Stimulated activated CD8-positive, alpha-beta memory T cell treated with anti-CD3 and anti-CD28 coated beads, Interleukin-2, amount 100 ng/mL, for 48 hours (primary cell): ENCODE results near the gene MOSPD2.

ENCODE experiments used
- DNase-seq, 2 donors: peaks; one replicate each; pipeline ENCODE4 v3.0.0-alpha.2; 2020; ENCODE audit warnings: low read depth in 2 of 2

Gene MOSPD2

DNA sequence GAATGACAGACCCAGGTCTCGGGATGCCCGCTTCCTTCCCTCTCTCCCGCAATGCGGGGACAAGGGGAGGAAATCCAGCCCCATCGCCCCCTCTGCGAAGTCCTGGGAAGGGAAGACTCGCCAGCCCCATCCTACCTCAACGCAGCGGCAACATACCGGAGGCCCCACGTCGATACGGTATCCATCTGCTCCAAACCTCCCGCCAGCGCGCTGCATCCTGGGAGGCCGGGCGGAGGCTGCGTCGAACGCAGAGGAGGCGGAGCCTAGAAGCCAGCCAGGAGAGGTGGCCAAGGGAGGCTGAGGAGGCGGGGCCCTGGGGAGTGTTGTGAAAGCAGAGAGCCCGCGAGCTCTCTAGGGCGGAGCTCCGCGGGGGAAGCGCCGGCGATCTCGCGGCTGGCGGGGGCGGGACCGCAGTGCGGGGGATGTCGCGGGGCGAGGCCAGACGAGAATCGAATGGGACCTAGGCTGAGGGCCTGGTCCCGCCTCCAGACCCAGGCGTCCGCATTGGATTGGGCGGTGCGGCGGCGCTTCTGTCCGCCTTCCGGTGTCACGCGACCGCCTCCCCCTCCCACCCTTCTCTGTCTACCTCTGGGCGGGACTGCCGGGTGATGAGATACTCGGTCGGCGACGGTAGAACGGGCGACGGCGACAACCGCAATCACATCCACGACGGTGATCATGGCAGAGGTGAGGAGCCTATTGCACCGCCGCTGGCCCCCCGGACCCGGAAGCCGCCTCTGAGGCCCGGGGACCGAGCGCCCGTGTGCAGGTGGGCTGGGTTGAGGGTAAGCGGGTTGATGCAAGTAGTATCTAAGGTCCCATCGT is at the start of gene MOSPD2, which contains the start of gene FANCB:
TSS of gene MOSPD2 (plus strand) at position 571 of the 825 bp plus-strand sequence. CDS start at position 679, 108 bp downstream.
TSS of gene FANCB (minus strand) at position 219 of the 825 bp plus-strand sequence. CDS start 7,559 bp downstream, outside the sequence.
- peak; percentile 83 to 86 for DNase-seq

DNA sequence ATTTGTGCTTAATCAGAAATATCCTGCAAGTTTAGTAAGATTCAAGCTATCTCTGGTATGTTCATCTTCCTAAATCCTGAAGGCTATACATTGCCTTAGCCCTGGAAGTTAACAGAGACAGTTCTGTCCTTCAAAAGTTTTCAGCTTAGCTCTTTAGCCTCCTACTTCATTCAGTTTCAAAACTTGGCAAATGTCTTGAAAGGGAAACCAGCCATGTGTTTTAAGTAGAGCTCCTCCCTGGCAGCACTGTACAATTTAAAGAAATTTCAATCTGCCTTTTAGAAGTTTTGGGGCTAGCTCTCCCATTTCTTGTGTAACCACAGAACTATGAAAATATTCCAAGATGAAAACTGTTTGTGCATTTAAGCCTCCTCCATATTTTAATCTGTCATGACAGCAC is 47.4 kb upstream of the MOSPD2 start:
- no peak for DNase-seq

DNA sequence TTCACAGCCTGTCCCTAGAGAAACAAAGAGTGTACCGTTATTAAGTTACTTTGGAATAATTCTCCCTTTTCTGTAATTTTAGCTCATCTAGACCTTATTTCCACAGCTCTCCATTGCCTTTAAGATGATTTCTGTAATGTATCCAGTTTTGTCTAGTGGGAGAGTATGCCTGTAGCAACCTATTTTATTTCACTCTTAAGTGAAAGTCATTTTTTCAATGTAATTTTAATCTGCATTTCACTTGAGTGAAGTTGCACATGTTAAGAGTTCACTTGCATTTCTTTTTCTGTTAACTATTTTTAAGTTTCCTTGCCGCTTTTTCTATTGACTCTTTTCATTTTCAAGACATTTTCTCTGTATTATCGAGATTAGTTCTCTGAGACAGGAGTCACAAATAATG is 46.9 kb upstream of the MOSPD2 start:
- no peak for DNase-seq

DNA sequence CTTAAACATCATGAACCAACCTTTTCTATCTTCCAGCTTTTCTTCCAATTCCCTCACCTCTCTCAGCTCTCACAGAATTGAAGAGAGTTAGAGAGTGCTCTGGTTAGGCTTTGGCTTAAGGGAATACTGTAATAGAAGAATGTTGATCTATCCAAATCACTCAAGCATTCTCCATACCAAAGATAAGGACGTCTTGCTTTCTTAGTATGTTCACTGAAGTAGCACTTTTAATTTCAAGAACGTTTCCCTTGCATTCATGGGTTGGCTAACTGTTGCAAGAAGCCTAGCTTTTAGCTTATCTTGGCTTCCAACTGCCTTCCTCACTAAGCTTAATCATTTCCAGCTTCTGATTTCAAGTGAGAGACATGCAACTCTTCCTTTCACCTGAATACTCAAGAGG is 43.6 kb upstream of the MOSPD2 start:
- DNase-seq: no peak

DNA sequence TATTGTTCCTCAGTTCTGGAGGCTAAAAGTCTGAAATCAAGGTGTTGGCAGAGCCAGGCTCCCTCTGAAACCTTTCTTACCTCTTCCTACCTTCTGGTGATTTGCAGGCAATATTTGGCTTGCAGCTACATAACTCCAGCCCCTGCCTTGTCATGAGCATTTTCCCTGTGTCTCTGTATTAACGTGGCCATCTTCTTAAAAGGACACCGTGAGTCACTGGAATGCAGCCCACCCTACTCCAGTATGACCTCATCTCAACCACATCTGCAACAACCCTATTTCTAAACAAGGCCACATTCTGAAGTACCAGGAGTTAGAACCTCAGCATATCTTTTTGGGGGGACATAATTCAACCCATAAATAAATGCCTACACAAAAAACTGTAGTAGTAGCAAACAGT is 41.1 kb upstream of the MOSPD2 start:
- no peak for DNase-seq

DNA sequence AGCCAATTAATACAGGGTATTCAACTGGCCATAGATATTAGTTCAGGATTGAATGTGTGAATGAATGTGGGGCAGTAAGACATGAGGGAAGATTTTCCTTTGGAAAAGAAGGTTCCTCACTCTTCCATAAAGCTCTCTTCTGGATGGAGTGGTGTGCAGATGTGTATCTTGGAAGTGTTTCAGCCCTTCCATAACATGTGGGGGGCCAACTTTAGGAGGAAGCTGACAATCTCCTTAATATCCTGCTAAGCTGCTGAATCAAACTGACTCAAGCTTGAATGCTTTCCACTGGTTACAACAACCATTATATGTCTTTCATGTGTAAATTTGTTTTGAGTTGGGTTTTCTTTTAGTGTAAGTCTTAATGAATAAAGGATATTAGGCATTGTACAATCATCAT is 40.6 kb upstream of the MOSPD2 start:
- DNase-seq: no peak

DNA sequence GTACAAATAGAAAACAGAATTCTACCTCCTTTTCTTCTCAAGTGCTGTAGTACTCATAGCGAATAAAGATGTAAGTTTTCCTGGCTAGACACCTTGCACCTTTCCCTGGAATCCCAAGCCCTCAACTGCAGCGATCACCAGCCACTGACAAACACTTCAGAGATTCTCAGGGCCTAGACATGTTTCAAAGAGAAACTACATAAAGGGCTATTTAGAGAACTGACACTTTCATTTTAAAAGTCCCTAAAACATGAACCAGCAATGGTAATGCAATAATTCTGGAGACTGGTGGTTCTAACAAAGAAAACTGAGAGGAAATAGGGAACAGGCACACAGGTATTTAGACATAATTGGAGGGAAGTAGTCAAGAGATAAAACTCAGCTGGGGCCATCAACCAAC is 36.1 kb upstream of the MOSPD2 start:
- no peak for DNase-seq

DNA sequence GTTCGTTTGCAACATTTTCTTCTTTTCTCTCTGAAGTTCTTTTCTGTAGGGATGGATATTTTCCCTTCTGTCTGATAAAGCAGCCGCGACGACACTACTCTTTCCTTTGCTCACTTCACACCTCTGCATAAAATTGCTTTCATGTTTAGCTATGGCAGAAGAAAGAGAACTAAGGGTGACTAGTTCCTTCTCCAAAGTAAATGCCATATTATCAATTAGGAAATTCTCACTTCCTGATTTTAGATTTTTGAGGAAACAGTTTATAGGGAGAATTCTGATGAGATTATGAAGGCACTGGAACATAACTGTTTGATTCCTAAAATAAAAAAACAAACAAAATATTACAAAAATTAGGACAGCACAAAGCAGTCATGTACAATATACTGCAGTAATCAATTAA is 29.6 kb upstream of the MOSPD2 start:
- no peak for DNase-seq

DNA sequence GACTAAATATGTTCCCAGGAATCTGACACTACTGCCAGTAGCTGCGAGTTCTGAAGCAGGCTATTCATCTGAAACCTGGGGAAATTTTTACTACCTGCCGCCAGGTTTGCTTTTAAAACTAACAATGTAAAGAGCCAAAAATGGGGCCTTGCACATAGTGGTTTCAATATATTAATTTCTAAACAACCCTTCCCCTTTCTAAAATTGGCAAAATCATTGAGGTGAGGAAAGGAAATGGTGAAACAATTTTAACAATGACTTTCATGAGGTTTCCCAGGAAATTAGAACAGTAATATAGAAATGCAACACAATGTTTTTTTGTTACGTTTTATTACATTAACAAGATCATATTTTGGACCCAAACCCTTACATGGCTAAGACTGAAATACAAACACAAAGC is 21.7 kb upstream of the MOSPD2 start:
- no peak for DNase-seq

DNA sequence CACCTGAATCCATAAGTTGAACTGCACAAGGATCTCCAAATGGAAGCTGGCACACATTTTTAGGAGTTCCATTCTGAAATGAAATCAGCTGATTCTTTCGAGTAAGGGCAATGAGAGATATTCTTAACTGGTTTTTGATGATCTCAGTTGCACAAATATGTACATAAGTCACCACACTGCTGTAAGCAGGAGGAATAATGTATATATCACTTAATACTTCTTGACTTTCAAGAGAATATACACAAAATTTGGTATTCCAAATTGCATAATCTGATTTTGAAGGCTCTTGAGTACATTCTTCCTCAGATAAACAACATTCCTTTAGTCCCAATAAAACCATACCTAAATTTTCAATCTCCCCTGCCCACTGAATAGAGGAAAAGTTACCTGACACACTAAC is 8.6 kb upstream of the MOSPD2 start:
- DNase-seq: no peak

DNA sequence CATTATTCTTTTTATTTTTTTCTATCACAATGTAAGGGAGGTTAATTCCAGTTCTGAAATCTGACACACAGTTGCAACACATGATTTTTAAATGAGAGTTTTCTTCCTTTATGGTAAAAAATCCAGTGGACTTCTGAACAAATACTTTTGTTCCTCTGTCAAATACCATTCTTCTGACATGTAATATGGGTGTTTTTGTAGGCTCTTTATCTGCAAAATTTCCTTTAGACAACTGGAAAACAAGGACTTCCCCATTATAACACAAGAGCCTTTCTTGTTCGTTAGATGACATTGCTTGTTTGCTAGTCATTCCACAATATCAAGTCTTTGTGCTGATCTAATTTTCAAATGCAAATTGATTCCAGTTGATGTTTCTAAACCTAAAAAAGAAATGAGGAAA is 8.0 kb upstream of the MOSPD2 start:
- DNase-seq: no peak

DNA sequence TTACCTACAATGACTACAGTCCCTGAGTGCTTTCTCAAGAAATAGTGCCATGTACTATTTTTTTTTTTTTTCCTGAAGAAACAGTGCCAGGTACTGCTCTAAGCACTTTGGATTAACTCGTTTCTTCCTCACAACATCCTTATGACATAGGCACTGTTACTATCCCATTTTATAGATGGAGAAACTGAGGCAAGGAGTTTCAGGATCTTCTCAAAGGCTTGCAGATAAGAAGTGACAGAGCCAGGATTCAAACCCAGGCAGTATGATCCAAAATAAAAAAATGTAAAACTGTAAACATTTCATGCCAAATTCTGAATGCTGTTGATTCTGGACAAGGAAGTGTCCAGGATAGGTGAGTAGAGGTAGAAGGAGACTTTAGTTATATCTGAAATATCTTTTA is 1.5 kb upstream of the MOSPD2 start:
- DNase-seq: no peak

DNA sequence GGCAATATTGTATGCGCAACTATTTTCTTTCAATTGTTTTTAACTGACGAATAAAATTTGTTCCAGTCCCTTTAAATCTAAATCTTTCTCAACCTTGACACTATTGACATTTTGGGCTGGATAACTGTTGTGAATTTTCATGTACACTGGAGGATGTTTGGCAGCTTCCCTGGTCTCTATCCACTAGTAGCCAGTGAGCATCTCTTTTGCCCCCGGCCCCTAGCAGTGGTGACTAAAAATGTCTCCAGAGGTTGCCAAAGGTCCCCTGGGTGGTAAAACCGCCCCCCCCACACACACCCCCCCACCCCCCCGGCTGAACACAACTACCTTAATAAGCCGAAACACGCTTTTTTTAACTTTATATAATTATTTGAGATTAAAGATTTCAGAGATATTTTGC is 866 bp upstream of the MOSPD2 start:
- no peak for DNase-seq

DNA sequence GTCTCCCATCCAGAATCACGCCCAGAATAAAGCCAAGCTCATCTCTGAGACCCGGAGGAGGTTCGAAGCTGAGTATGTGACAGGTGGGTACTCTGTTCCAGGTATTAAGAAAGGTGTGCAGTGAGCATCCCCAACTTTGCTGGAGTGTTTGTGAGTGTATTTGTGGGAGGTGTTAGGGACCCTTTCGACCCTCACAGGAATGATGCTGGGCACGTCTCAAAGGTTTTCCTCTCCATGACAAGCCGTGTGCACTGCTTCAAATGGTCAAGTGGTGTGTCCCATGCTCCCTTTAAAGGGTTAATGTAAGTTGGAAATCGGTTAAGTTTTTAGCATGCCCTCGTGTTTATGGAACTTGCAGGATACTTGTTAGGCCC is 442 bp downstream of the MOSPD2 start:
- DNase-seq: no peak

DNA sequence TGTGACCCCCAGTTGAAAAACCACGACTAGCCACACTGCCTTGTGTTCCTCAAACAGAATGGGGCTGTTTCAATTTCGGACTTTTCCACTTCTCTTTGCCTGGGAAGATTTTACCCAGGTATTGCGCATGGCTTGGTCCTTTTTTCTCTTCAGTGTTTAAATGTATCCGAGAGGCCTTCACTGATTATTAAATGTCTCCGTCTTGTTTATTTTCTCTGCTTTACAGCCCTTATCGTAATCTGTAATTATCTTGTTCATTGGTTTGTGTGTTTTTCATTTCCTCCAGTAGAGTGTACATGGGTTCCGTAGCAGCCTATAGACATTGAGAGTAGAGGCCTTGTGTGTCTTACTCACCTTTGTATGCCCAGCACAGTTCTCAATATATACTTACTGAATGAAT is 2.4 kb downstream of the MOSPD2 start:
- no peak for DNase-seq

DNA sequence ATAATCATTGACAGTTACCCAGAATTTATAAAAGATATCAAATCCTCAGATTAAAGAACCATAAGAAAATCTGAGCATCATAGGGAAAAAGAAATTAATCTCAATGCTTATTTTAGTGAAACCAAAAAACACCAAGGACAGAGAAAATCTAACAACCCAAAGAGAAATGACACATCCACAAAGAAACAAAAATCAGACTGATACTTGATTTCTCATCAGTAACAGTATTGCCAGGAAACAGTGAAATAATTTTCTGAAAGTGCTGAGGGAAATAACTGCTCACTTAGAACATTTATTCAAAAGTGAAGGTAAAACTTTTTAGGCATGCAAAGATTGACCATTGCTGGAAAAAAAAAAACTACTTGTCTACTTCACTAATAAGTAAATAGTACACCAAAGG is 10.6 kb downstream of the MOSPD2 start:
- no peak for DNase-seq

DNA sequence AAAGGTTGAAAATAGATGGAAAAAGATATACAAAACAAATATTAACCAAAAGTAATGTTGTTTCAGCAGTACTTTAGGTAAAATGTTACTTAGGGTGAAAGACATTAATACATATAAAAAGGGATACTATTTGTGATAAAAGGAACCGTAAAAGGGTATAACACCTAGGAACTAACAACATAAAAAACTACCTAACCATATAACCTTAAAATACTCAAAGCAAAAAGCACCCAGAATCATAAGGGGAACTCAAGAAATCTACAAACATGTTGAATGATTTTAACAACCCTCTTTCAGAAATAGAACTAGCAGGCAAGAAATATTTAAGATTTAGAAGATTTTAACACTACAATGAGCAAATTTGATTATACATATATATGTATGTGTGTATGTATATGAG is 11.5 kb downstream of the MOSPD2 start:
- no peak for DNase-seq

DNA sequence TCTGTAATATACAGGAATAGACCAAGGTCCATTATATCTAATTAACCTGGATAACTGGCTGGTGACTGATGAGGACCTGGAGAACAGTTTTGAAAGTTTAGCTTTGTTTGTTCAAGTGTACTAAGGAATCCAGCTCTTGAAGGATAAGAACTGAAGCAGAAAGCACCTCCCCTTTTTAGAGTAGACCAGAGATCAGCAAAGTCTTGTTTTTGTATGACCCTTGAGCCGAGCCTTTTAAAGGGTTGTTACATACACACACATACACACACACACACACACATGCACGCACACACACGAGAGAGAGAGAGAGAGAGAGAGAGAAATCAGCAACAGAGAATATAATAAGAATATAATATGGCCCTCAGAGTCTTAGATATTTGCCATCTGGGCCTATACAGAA is 13.0 kb downstream of the MOSPD2 start:
- no peak for DNase-seq

DNA sequence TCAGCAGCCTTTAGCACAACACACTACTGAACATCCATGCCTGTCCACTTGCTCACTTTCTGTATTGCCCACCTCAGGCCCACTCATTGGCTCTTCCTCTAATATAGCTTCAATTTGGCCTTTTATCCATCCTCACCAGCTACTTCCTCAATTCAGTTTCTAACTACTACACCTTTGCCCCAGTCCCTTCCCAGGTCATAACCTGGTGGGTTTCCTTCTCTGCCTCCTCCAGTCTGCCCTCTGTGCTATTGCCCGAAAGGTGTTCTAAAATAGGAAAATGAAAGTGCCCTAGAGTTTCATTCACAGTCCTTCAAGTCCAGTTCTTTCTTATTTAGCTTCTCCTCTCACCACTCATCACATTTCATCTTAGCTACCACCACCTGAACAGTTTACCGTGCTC is 23.1 kb downstream of the MOSPD2 start:
- no peak for DNase-seq

DNA sequence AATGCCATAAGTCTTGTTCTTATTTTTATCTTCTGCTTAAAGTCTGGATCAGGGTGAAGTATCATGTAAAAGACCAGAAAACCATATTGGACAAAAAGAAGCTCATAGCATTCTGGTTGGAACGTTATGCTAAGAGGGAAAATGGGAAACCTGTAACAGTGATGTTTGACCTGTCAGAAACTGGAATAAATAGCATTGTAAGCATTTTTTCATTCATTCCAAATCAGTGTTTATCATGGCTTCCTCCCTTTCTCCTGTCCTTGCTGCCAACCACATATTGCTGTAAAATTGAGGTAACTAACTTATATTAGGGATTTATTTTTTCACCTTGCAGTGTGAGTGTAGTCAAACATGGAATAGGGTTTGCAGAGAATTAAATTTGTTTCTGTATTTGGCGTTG is 23.8 kb downstream of the MOSPD2 start:
- DNase-seq: no peak

DNA sequence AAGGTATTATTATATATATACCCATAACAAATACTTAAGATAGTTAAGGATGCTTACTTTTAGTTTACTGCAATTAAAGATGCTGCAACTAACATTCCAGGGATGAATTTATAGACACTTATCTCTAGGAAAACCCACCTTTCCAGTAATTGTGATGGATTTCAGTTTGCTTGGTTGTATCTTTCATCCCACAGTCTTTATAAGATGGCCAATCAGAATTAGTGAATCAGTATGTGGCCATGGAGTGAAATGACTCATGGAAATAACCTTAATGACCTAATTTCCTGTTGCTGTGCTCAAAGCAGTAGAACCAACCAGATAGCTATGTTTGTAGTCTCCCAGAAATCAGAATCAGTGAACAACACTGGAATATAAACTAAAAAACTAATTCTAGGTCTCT is 26.4 kb downstream of the MOSPD2 start:
- DNase-seq: no peak

DNA sequence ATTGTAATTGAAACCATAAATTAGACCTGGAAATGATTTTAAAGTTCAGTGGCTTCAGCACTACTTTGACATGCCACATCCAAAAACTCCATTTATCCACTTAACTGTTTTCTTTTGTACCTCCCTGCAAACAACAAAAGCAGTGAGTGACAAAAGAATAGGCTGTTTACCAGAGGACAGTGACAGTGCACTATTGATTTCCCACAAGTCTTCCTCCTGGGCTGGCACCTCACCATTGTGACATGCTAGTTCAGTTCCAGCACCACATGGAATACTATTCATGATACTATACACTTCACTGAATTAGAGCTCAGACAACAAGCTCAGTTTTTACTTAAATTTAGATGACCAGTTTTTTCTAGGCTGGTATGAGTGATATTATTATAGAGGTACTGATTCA is 29.3 kb downstream of the MOSPD2 start:
- DNase-seq: no peak

DNA sequence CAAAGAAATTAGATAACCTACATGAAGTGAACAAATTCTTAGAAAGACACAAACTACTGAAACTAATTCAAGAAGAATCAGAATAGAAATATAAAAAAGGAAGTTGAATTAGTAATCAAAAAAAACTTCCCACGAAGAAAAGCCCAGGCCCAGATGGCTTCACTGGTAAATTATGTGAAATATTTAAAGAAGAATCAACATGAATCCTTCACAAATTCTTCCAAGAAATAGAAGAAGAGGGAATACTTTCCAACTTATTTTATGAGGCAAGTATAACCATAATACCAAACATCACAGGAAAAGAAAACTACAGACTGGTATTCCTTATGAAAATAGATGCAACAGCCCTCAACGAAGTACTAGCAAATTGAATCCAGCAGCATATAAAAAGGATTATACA is 30.7 kb downstream of the MOSPD2 start:
- no peak for DNase-seq

DNA sequence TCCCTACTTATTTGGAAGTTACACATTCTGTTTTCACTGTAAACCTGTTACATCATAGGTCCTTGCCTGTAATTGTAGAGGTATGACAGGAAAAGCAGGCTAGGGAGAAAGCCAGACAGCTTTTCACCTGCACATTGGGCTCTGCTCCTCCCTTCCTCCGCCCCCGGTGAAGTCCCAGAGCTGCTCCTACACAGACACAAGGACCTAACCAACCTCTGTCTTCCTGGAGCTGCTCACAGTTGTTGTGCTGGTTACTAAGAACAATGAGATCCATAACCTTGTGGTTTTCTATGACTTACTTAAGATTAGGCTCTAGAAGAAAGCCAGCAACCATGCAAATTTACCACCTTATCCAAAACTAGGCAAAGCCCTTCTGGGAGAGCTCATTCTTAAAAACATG is 40.0 kb downstream of the MOSPD2 start:
- no peak for DNase-seq
